GM06990 (cell line): ENCODE data around the gene CDK5RAP2.

Source experiments
- DNase-seq: peaks from one replicate; pipeline ENCODE4 v3.0.0-alpha.2; 2011; ENCODE audit not compliant: insufficient read length; ENCODE audit errors: extremely low read depth
- H3K27me3 ChIP-seq: replicated peaks from 2 replicates; pipeline ENCODE4 v1.6.0; 2011; ENCODE audit warnings: low read length; ENCODE audit not compliant: control insufficient read depth, insufficient read depth
- H3K36me3 ChIP-seq: 2 replicates; pipeline ENCODE4 v1.5.1; 2011; ENCODE audit warnings: low read length; ENCODE audit not compliant: control insufficient read depth, insufficient read depth
- H3K4me3 ChIP-seq: replicated peaks from 2 replicates; pipeline ENCODE4 v1.5.1; 2011; ENCODE audit warnings: low read depth, mild to moderate bottlenecking, control low read depth, low read length
- TF ChIP-seq, protein P1 (sequence below): IDR thresholded peaks from 2 replicates; pipeline ENCODE4 v1.5.1; 2011; ENCODE audit warnings: low read length, control low read depth, mild to moderate bottlenecking, inconsistent platforms; ENCODE audit not compliant: insufficient read depth, poor library complexity, severe bottlenecking

CDK5RAP2 gene

DNA sequence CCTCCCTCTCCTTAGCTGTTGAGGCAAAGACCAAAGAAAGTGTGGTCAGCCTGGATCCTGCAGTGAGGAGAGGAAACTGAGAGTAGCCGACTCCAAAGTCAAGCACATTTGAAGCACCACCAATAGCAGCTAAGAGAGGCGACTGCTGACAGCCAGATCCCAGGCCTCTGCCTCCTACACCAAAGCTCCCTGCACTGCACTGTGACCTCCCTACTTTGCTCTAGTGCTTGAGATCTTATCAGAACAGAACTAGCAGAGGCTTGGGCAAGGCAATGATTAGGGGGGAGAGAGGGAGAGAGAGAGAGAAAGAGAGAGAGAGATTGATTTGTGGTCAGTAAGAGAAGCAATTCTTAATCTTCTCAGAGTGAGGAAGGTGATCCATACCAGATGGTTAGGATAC is 216.3 kb downstream of the CDK5RAP2 start:
- no peaks in the 10 kb centered on the region; the same call in 1 of the 2 replicates for H3K27me3 ChIP-seq
- no peak for DNase-seq
- no peak overlapping the region for H3K4me3 ChIP-seq
- TF ChIP-seq, protein P1, sequence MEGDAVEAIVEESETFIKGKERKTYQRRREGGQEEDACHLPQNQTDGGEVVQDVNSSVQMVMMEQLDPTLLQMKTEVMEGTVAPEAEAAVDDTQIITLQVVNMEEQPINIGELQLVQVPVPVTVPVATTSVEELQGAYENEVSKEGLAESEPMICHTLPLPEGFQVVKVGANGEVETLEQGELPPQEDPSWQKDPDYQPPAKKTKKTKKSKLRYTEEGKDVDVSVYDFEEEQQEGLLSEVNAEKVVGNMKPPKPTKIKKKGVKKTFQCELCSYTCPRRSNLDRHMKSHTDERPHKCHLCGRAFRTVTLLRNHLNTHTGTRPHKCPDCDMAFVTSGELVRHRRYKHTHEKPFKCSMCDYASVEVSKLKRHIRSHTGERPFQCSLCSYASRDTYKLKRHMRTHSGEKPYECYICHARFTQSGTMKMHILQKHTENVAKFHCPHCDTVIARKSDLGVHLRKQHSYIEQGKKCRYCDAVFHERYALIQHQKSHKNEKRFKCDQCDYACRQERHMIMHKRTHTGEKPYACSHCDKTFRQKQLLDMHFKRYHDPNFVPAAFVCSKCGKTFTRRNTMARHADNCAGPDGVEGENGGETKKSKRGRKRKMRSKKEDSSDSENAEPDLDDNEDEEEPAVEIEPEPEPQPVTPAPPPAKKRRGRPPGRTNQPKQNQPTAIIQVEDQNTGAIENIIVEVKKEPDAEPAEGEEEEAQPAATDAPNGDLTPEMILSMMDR, result no peak
- H3K36me3 ChIP-seq, result no peaks in the 10 kb centered on the region

DNA sequence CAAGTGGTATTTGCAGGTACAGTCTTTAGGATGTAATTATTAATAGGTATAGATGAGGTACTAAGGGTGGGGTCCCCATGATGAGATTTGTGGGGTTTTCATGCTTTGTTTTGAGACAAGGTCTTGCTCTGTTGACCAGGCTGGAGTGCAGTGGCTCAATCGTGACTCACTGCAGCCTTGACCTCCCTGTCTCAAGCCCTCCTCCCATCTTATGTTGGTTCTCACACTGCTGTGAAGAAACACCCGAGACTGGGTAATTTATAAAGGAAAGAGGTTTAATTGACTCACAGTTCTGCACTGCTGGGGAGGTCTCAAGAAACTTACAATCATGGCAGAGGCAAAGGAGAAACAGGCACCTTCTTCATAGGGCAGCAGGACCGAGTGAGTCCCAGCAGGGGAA is 217.5 kb downstream of the CDK5RAP2 start:
- H3K4me3 ChIP-seq, result no peak overlapping the region
- no peaks in the 10 kb centered on the region for H3K36me3 ChIP-seq
- TF ChIP-seq, protein P1, result no peak
- no peak for DNase-seq
- no peaks in the 10 kb centered on the region; the same call in 1 of the 2 replicates for H3K27me3 ChIP-seq

DNA sequence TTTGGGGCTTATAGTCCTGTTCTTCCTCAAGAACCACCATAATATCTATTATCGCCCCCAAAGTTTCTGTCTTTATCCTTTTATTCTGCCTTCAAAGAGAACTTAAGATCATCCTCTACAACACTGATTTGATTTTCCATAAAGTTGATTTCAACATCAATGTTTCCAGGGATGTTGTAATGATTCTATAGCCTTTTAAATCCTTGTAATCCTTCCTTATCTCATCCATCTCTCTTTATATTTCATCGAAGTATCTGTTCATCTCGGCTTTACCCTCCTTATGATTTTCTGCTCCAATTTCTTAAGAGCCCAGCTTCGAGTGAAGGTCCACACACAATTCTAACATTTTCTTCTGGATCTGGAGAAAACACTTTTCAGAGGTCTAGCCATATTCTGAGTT is 218.4 kb downstream of the CDK5RAP2 start:
- Histone ChIP-seq H3K36me3 (no peaks in the 10 kb centered on the region), H3K4me3 (no peak overlapping the region), H3K27me3 (no peaks in the 10 kb centered on the region; the same call in 1 of the 2 replicates)
- TF ChIP-seq, protein P1, result no peak
- DNase-seq, result no peak

DNA sequence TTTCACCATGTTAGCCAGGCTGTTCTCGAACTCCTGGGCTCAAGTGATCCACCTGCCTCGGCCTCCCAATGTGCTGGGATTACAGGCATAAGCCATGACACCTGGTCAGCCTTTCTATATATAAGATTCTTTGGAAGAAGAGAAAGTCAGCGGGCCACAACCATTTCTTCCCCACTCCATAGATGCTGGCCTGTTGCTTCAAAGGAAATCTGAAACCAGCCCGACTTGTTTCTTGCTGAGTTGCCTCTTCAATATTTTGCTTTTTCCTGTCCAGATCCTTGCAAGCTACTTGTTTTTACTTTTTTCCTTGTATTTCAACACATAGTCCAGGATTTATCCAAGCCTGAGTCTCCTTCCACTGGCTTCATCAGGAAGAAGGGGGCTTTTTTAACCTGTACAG is 219.5 kb downstream of the CDK5RAP2 start:
- H3K27me3 ChIP-seq, result no peaks in the 10 kb centered on the region; the same call in 1 of the 2 replicates
- no peak overlapping the region for H3K4me3 ChIP-seq
- H3K36me3 ChIP-seq, result no peaks in the 10 kb centered on the region
- DNase-seq, result no peak
- TF ChIP-seq, protein P1, result no peak

DNA sequence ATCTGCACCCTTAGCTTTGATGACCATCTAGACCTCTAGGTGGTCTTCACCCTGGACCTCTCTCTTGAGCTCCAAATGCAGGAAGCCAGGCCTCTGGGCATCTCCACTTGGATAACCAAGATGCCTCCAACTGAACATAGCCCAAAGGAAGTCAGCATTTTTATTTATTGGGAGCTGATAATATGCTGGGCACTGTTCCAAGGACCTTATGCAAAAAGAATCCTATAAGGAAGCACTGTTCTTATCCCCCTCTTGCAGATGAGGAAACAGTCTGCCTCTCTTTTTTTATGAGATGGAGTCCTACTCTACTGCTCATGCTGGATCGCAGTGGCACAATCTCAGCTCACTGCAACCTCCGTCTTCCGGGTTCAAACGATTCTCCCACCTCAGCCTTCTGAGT is 219.9 kb downstream of the CDK5RAP2 start:
- H3K4me3 ChIP-seq, result no peak overlapping the region
- no peaks in the 10 kb centered on the region for H3K36me3 ChIP-seq
- no peak for DNase-seq
- TF ChIP-seq, protein P1, result no peak
- H3K27me3 ChIP-seq, result no peaks in the 10 kb centered on the region; the same call in 1 of the 2 replicates

DNA sequence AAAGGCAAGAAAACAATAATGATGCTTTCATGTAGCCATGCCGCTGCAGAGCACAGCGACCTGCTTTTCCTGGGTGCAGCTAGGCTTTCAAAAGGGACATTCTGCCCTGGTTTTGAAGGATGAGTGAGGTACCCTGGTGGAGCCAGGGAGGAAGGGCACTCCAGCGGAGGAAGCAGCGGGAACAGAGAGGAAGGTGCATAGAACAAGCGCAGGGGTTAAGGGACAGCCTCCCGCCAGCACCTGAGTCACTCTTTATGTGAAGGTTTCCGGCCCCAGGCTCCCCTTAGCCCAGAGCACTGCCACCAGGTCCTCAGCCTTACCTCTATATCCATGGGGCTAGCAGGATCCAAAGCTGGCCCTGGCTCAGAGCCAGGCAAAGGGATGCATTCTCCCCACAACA is 221.1 kb downstream of the CDK5RAP2 start:
- H3K27me3 ChIP-seq, result no peaks in the 10 kb centered on the region; the same call in 1 of the 2 replicates
- TF ChIP-seq, protein P1, result no peak
- H3K36me3 ChIP-seq, result no peaks in the 10 kb centered on the region
- DNase-seq, result no peak
- no peak overlapping the region for H3K4me3 ChIP-seq
